NCI-H1092 (cell line): ENCODE data around the gene LAMC3.

ENCODE experiments used
- DNase-seq: peaks from one replicate; lab custom pipeline; 2025; lab: John Stamatoyannopoulos, UW

Gene LAMC3

DNA sequence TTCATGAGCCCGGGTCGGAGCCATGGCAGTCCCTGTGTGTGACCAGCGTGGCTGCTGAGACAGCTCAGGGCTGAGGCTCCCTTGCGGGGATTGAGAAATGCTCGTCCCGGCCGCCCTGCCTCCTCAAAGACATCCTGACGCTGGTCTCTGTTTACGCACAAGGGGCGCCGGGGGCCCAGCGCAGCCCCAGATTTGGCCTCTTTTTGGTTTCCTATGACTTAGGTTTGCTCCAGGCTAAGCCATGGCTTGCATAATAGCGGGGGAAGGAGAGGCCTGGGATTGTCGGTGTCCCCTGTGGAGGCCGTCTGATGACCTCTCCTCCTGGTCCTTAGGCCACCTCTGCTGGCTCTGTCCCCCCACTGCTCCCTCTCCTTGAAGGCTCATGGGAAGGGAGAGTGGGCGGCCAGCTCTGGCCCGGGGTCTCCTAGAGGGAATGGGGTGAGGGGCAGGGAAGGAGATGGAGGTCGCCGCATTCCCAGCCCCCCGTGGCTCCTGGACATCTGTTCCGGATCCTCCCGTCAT lies 3.5 kb downstream of the LAMC3 start:
- DNase-seq = no peak

DNA sequence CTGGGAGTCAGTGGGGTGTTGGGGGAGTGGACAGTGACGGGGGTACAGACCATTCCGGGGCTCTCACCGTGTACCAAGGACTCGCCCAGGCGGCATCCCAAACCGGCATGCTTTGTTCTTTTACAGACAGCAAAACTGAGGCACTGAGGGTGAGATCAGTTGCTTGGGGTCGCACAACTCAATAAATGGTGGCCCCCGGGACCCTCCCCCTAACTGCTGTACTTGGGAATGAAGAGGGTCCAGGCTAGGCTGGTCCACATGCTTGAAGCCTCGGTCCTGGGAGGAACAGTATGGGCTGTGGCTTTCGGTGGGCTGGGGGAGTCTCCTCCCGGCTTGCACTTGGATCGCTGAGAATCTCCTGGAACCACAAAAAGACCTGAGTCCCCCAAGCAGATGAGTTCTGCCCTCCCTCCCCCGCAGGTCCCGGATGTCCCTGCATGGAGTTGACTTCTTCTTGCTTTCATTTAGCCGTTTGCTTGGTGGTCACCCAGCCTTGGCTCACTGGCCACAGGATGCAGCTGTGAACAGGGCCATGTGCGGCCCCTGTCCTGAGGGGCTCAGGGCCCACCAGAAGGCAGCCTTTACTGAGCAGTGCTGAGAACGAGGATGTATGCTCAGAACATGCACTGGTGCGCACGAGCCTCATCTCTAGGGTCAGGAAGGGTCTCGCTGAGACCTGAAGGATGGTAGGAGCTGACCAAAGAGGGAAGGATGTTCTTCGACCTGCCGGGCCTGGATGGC lies 4.2 kb downstream of the LAMC3 start:
- DNase-seq = no peak

DNA sequence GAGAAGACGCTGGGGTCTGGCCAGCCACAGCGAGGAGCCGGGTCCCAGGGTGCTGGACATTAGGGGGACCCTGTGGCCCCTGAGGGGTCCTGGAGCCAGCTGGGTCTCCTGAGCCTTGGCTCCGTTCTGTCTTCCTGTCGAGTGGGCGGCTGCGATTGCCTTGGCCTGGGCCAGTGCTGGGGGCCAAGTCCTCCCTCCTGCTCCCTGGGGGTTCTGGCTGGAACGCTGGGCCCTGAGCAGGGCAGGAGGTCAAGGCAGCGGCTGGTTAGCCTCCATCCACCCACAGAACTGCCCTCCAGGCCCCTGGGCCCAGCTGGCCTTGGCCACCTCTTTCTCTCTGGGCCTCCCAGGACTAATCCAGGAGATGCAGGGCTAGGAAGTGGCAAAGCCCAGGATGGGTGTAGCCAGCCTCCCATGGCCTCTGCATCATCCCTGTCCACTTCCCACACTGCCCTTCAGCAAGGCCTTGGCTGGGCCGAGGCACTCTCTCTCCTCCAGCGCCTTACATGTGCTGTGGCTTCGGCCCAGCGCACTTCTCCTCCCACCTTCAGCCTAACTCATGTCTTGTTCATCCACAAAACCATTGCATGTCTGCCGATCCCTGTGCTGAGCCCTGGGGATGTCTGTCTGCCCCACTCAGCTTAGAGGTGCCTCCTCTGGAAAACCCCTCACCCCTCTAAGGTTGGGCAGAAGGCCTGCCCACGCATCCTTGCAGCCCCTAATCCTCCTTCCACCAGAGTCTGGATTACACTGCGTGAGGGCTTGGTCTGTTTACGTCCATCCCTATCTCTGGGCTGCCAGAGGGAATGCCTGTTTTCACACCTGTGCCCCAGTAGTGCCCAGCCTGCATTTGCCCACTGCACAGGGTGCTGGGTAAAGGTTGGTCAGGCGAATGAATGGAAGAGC lies 5.0 kb downstream of the LAMC3 start:
- DNase-seq = no peak

DNA sequence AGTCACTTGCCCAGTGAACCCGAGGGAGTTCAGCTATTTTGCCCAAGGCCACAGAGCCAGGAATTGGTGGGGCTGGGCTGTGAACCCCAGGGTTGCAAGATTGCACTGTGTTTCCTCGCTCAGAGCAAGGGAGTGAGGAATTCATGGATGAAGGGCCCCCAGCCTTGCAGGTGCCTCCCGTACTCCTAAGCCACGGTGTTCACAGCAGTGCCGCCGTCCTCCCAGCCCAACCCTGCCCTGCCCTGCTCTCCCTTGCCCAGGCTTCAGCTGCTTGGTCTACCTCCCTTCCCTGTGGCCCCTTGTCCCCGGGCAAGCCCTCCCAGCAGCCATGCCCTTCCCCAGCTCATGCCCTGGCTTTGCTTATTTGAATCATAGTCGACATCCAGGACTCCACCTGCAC lies 6.1 kb downstream of the LAMC3 start:
- no peak for DNase-seq

DNA sequence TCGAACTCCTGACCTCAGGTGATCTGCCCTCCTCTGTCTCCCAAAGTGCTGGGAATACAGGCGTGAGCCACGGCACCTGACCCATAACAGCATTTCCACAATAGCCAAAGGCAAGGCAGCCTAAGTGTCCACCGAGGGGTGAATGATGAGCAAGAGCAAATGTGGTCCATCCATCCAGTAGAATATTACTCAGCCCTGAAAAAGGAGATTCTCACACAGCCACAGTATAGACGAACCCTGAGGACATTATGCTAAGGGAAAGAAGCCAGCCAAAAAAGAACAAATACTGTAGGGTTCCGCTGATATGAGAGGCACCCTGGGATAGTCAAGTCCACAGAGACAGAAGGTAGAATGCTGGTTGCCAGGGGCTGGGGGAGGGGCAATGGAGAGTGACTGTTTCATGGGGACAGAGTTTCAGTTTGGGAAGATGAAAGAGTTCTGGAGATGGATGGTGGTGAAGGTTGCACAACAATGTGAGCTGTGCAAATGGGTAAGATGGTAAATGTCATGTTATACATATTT lies 7.0 kb downstream of the LAMC3 start:
- DNase-seq = no peak

DNA sequence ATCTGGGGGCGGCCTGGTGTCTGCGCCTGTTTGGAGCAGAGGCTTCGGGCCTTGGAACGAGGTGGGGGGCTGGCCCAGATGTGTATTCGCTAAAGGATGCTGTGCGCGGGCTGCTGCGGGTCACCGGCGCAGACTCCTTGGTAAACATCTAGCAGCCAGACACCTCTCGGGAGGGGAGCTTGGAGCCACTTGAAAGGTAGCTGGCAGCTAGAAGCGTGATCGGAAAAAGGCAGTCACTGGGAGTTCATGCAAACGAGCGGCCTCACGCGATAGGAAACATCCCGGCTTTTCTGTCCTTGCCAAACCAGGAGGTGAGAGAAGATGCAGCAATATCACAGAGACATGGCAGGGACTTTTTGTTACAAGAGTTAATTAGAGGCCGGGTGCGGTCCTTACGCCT lies 8.1 kb downstream of the LAMC3 start:
- no peak for DNase-seq

DNA sequence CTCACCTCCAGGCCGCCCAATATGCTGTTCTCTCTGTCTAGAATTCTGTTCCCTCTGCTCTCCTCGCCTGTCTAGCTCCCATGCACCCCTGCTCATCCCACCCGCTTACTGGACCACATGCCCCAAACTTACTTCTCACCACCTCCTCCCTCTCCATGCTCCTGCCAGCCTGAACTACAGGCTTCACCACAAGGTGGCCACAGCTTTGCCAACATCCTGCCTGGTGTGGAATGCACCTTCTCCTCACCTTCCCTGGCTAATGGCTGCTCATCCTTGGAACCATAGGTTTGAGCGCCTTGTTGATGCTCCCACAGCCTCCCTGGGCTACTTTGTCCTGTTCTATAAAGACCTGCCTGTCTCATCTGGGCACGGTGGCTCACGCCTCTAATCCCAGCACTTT lies 9.6 kb downstream of the LAMC3 start:
- DNase-seq = no peak

DNA sequence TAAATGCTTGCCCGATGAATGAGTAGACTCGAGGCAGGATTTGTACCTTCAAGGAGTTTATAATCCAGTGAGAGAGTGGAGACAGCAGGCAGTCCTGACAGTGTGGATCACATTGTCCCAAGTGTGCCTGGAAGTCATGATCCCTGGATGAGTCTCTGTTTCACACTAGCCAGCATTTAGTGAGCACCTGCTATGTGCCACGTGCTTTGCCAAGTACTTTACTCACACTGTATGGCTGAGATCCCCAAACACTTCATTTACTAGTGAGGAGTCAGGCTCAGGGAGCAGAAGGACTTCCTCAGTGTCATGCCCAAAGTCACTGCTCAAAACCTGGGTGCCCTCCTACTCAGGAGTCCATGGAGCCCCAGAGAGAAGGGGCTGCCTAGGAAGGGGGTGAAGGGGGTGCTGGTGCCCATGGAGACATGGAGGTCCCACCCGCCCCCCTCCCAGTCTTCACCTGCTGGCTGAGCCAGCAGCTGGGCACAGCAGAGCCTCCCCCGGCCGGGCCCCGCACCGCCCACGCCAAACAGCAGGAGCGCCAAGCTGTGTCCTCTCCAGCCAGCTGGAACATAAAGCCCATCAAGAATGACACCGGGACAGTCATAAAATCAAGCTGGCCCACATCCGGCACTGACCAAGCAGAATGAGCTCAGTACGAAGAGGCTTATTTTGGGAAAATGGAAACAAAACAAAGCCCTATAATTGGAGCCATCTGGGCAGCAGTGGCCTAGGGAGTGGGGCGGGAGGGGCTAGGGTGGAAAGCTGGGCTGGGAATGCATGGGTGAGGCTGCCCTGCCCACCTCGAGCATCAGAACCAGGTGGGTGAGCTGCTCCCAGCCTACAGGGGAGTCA lies 10.6 kb downstream of the LAMC3 start:
- no peak for DNase-seq

DNA sequence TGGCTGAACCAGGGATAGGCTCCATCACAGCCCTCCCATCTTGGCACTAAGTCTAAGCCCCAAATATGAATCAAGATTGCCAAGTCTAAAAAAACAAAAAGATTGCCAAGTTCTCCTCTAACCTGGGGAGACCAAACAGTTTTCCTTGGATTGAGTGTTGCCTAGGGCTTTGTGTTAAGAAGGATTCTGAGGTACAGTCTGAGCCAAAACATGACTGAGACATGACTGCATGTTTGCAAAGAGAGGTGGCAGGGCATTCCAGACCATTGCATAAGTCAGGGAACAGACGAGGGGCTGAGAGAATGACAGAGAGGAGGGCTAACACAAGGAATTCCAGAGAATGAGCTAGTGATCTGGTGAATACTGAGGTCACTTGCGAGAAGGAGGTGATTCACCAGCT lies 11.4 kb downstream of the LAMC3 start:
- DNase-seq = no peak

DNA sequence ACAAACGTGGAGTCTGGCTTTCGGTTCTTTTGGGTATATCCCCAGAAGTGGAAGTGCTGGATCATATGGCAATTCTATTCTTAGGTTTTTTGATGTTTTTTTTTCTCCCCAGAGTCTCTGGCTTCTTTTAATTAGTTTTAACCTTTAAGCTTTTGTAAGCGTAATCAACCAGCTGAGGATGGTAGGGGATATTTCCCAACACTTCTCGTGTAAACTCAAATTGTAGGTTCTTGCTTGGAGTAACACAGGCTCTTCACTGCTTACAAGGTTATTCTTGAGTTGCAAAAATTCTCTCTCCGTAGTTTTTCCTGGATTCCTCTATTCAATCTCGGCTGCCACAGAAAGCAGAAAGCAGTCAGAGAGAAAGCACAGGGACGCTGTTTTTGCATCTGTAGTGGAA lies 11.9 kb downstream of the LAMC3 start:
- DNase-seq = no peak

DNA sequence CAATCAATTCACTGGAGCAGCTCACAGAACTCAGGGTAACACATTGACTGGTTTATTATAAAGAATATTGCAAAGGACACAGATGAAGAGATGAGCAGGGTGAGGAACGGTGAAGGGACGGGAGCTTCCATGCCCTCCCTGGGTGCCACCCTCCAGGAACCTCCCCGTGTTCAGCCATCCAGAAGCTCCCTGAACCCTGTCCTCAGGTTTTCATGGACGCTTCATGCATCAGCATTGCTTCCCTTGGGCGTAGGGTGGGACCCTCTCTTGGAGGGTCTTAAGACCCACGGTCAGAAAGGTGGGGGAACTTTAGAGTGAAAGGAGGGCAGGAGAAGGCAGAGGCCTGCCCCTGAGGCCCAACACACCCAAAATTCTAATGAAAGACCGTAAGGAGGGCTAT lies 12.8 kb downstream of the LAMC3 start:
- no peak for DNase-seq

DNA sequence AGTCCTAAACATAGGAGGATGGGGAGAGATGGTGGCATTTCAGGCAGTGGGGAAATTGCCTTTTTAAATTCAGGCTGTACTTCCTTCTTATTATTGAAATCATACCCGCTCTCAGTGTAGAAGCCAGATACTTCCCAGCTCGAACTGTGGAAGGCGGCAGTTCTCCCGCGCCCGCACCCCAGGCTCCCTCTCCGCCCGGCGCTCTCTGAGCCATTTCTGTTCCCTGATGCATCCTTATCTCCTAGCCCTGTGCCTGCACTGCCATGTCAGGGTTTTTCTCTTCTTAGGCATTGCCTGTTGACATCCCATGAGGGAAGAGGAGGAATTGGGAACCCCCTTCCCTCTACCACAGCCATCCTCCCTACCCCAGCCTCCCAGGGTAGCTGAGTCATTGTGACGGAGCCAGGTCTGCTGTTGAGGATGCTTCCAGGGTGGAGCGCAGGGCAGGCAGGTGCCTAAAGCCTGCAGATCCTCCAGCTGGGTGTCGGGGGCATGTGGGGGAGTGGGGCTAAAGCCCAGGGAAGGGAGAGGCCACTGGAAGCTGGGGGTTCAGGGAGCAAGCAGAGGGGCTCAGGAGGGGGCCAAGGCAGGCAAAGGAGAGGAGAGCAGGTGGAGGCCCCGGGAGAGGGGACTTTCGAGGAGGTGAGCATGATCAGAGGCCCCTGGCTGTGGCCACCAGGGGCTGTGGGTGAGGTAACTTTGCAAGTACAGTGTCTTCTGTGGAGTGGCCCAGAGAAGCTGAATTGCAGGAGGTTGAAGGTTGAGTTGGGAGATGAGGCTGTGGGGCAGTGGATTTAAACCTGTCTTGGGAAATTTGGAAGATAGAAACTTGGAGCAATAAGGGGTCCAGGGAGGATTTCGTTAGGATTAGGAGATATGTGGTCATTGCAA lies 16.2 kb downstream of the LAMC3 start:
- no peak for DNase-seq

DNA sequence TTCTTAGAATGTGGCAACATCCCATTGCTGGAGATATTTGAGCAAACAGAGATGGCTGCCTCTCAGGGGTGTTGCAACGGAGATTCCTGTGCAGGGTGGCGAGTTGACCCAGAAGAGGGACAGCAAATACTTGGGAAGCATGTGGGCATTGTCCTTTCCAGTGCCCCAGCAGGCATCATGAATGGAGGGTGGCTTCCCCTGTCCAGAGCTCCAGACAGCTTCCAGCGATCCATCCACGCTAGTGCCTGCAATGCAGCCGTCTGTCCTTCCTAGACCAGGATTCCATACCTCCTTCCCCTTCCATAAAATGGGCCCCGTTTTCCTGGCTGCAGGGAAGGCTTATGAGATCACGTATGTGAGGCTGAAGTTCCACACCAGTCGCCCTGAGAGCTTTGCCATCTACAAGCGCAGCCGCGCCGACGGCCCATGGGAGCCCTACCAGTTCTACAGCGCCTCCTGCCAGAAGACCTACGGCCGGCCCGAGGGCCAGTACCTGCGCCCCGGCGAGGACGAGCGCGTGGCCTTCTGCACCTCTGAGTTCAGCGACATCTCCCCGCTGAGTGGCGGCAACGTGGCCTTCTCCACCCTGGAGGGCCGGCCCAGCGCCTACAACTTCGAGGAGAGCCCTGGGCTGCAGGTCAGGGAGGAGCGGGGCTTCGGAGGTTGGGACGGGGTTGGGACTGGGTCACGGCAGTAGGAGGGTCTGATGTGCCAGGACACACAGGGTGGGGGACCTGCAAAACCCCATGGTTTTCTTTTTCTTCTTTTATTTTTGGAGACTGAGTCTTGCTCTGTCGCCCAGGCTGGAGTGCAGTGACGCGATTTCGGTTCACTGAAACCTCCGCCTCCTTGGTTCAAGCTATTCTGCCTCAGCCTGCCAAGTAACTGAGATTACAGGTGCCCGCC lies 17.2 kb downstream of the LAMC3 start:
- DNase-seq = no peak

DNA sequence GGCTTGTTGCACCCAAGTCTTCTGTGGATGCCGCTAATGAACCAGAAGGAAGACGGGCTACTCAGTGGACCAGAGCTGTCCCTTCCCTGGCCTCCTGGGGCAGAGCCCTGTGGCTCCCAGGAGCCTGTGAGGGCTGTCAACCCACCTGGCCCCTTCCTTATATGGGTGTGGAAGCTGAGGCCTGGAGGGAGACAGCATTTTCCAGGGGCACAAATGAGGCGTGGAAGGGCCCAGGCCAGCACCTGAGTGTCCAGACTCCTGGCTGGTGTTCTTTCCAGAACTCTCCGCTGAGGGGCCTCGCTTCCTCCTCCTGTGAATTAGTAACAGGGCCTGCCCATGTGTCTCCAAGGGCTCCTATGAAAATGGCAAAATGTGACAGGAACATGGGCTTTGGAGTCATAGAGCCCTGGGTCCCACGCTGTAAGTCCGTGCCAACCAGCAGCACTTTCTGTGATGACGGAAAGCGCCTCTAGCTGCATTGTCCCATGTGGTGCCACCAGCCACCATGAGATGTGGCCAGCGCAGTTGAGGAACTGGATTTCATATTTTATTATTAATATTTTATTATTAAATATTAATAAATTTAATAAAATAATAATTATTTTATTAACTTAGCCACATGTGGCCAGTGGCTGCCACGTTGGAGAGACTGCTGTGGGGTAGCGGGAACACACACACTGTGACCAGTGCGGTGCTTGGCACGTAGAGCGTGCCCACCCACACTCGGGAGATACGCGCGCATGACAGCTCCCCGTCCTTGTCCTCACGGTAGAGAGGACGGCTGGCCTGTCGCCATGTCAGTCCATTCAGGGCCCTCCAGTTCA lies 18.3 kb downstream of the LAMC3 start:
- no peak for DNase-seq

DNA sequence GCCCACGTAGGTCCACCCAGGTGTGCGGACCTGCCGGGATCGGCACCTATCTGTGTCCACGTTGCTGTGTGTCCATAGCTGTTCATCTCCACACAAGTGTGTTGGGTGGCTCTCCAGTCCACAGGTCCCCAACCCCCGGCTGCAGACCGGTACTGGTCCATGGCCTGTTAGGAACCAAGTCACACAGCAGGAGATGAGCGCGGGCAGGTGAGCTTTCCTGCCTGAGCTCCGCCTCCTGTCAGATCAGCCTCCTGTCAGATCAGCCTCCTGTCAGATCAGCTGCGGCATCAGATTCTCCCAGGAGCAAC lies 18.9 kb downstream of the LAMC3 start:
- no peak for DNase-seq

DNA sequence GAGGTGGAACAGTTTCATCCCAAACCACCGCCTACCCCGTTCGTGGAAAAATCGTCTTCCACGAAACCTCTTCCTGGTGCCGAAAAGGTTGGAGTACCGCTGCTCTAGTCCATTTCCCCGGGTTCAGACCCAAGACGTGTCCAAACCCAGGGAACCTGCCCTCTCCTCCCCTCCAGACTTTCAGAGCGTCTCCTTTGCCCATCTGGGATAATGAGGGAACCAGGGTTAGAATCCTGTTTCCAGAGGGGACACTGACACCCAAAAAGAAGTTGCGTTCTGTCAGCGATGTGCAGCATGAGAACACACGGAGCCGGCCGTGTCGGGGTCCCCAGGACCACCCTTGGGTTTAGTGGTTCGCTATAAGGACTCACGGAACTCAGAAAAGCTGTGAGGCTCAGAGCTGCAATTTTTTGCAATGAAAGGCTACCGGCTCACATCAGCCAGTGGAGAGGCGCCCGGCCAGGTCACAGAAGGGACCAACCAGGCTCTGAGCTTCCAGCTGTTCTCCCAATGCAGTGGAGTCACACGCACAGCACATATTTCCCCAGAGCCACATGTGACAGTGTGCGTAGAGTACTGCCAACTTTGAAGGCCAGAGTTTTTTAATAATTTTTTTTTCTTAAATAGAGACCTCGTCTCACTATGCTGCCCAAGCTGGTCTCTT lies 19.4 kb downstream of the LAMC3 start:
- no peak for DNase-seq

DNA sequence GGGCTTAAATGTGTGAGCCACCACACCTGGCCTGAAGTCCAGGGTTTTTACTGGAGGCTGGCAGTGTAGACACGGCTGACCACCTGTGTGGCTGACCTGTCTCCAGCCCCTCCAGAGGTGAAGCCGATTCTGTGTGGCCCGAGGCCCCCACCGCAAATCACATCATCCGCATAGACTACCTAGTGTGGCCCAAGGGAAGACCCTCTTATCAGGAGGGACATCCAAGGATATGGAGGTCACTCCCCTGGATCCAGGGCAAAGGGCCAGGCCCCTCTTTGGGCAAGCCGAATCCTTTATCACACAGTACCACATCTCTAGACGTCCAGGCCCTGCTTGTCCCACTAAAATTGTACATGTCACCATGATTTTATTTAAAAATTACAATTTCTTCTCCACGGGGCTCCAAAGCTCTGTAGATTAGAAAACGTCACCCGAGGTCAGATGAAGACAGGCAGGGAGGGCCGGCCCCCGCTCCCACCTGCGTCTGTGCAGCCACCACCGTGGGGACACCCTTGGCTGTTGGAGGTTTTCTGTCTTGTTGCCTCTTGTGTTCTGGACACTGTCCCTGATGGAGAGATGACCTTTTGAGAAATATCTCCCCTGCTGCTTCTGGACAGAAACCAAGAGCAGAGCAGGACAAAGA lies 20.1 kb downstream of the LAMC3 start:
- DNase-seq = no peak

DNA sequence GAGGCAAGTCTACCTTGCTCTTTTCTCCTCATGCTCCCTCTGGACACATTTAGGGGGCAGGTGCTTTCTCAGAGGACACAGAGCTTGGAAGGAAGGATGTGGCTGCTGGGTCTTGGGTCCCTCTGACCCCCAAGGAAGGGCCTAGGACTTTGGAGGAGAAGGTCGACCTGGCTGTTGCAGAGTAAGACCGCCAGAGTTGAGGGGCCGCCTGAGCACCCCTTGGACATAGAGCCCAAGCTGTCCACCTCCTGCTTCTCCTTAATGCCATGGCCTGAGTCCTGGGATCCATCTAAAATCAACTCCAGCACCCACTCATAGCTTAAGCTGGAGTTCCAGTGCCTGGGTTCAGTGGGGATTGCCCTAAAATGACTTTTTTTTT lies 20.6 kb downstream of the LAMC3 start:
- no peak for DNase-seq
